T-helper 2 cell treated with Interferon-gamma antibody and Interleukin-4, amounts not matched to agents 5 μg/mL and 100 μg/mL, for 36 hours (primary cell): Measurements from ENCODE around the gene FPR2.

Source experiments
- DNase-seq: peaks from one replicate; pipeline ENCODE4 v3.0.0; 2021; ENCODE audit warnings: low spot score
- H3K27ac Mint-ChIP-seq: one replicate; pipeline ENCODE4 v1.8.0; 2021; ENCODE audit warnings: mild to moderate bottlenecking, mixed read lengths
- H3K27me3 Mint-ChIP-seq: one replicate; pipeline ENCODE4 v1.8.0; 2021; ENCODE audit warnings: low read depth, mixed read lengths
- H3K36me3 Mint-ChIP-seq: one replicate; pipeline ENCODE4 v1.8.0; 2021; ENCODE audit warnings: low read depth, mixed read lengths
- H3K4me1 Mint-ChIP-seq: one replicate; pipeline ENCODE4 v1.8.0; 2021; ENCODE audit warnings: low read depth, mixed read lengths
- H3K4me3 Mint-ChIP-seq: one replicate; pipeline ENCODE4 v1.8.0; 2022; ENCODE audit warnings: mild to moderate bottlenecking, moderate library complexity, mixed read lengths
- H3K9me3 Mint-ChIP-seq: one replicate; pipeline ENCODE4 v1.8.0; 2021; ENCODE audit warnings: mixed read lengths

FPR2 gene

GRCh38 chr19:51760697-51761356 is at the start of gene FPR2:
Gene FPR2, plus strand, starts transcription at chr19:51761180. Its CDS starts 7,479 bp downstream, at chr19:51768659.
- Mint-ChIP-seq H3K4me3 (no peak within 1 kb of the TSS), H3K9me3 (peaks cover 14% of the 10 kb centered on the region), H3K36me3 (peaks cover 2% of the 10 kb centered on the region), H3K27ac (no peak within 1 kb of the TSS), H3K4me1 (peaks cover 2% of the 10 kb centered on the region), H3K27me3 (no peaks in the 10 kb centered on the region)
- no peak for DNase-seq

GRCh38 chr19:51711702-51712101 is 49.3 kb upstream of the FPR2 start:
- no peaks in the 10 kb centered on the region for H3K4me1 Mint-ChIP-seq
- H3K4me3 Mint-ChIP-seq: no peak overlapping the region
- H3K9me3 Mint-ChIP-seq: no peaks in the 10 kb centered on the region
- peaks cover 2% of the 10 kb centered on the region for H3K36me3 Mint-ChIP-seq
- no peak overlapping the region for H3K27ac Mint-ChIP-seq
- H3K27me3 Mint-ChIP-seq: peaks cover 10% of the 10 kb centered on the region
- DNase-seq: no peak

DNA sequence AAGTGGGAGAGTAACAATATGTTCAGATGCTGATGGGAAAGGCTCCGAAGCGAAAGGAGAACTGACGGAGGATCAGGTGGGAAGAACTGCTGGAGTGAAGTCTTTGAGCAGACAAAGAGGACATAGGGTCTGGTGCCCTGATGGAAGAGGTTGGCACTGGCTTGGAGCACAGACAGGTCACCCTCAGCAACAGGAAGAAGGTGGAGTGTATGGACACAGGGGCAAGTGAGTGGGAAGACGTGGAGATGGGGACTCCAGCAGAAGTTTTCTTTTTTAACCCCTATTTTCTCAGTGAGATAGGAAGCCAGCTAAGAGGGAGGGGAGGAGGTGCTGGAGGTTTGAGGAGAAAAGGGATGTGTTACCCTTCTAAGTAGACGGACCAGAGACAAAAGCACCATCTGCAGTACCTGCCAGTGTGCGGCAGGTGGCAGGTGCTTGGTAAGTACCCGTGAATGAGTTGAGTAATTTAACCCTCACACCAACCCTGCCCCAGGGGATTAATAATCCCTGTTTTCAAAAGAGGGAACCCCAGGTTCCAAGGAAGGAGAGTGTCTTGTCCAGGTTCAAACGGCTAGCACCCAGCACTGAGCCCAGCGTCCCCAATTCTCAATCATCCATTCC is 48.4 kb upstream of the FPR2 start:
- Mint-ChIP-seq H3K27me3 (peaks cover 10% of the 10 kb centered on the region), H3K27ac (no peak overlapping the region), H3K9me3 (no peaks in the 10 kb centered on the region), H3K4me3 (no peak overlapping the region), H3K36me3 (peaks cover under 1% of the 10 kb centered on the region), H3K4me1 (no peaks in the 10 kb centered on the region)
- no peak for DNase-seq

GRCh38 chr19:51713319-51714285 is 47.4 kb upstream of the FPR2 start:
- peaks cover 16% of the 10 kb centered on the region for H3K27me3 Mint-ChIP-seq
- no peaks in the 10 kb centered on the region for H3K9me3 Mint-ChIP-seq
- H3K4me1 Mint-ChIP-seq: no peaks in the 10 kb centered on the region
- DNase-seq: no peak
- H3K4me3 Mint-ChIP-seq: no peak overlapping the region
- no peaks in the 10 kb centered on the region for H3K36me3 Mint-ChIP-seq
- no peak overlapping the region for H3K27ac Mint-ChIP-seq

- Mint-ChIP-seq H3K9me3 (no peaks in the 10 kb centered on the region), H3K27ac (no peak overlapping the region), H3K27me3 (peaks cover 21% of the 10 kb centered on the region), H3K4me3 (no peak overlapping the region), H3K4me1 (no peaks in the 10 kb centered on the region), H3K36me3 (no peaks in the 10 kb centered on the region)
- DNase-seq: no peak
These were observed 46.1 kb upstream of the FPR2 start for GRCh38 chr19:51714848-51715247.

DNA sequence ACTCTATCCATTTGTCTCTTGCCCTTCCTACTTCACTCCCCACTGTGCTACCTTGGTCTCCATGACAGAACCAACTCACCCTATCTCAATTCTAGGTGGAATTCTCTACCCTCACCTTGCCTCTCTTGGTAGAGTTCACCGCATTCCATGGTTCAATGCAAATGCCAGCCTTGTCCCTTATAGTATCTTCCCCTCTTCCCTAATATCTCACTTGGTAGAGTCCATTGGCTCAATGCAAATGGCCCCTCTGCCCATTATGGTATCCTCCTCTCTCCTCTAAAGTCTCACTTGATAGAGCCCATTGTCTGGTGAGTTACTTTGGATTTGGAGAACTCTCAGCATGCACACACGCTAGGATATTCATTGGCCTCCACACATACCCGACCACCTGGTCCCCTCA is 45.1 kb upstream of the FPR2 start:
- Mint-ChIP-seq H3K36me3 (no peaks in the 10 kb centered on the region), H3K4me3 (no peak overlapping the region), H3K27ac (no peak overlapping the region), H3K9me3 (no peaks in the 10 kb centered on the region), H3K4me1 (no peaks in the 10 kb centered on the region), H3K27me3 (peaks cover 25% of the 10 kb centered on the region)
- no peak for DNase-seq

GRCh38 chr19:51716925-51717324 is 44.1 kb upstream of the FPR2 start:
- Mint-ChIP-seq H3K4me3 (no peak overlapping the region), H3K27me3 (peaks cover 27% of the 10 kb centered on the region), H3K27ac (no peak overlapping the region), H3K4me1 (no peaks in the 10 kb centered on the region), H3K36me3 (no peaks in the 10 kb centered on the region), H3K9me3 (no peaks in the 10 kb centered on the region)
- DNase-seq: no peak

DNA sequence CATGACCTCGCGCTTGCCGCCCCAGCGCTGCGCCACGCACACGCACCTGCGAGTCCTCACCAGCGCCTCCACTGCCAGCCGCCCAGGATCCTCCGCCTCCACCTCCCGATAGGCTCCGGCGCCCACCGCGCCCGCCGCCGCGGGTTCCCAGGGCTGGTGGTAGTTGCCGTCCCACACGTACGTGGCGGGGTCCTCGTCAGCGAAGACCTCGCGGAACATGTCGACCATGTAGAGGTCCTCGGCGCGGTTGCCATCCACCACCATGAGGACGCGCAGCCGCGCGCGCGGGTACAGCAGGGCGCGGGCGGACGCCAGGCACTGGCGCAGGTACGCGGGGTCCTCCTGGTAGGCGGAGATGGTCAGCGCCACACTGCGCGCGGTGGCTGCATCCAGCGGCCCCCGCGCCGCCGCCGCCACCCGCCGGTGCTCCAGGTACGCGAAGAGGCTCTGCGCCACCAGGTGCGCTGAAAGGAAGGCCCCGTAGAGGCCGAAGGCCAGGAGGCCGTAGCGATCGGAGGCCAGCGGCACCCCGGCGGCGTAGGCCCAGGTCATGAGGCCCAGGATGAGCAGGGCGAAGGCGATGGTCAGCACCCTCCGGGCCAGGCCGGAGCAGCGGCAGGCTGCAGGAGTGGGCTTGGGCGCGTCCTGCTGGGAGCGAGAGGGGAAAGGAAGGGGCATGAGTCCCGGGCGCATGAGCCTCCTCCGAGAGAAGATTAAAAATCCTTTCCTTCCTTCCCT is 41.6 kb upstream of the FPR2 start:
- peaks cover 36% of the 10 kb centered on the region for H3K27me3 Mint-ChIP-seq
- DNase-seq: no peak
- no peak overlapping the region for H3K4me3 Mint-ChIP-seq
- no peaks in the 10 kb centered on the region for H3K36me3 Mint-ChIP-seq
- H3K9me3 Mint-ChIP-seq: no peaks in the 10 kb centered on the region
- H3K4me1 Mint-ChIP-seq: no peaks in the 10 kb centered on the region
- no peak overlapping the region for H3K27ac Mint-ChIP-seq

GRCh38 chr19:51721905-51722304 is 39.1 kb upstream of the FPR2 start:
- no peak for DNase-seq

GRCh38 chr19:51722492-51722891 is 38.5 kb upstream of the FPR2 start:
- no peaks in the 10 kb centered on the region for H3K4me1 Mint-ChIP-seq
- H3K36me3 Mint-ChIP-seq: no peaks in the 10 kb centered on the region
- H3K27ac Mint-ChIP-seq: no peak overlapping the region
- peaks cover 40% of the 10 kb centered on the region for H3K27me3 Mint-ChIP-seq
- no peak for DNase-seq
- H3K9me3 Mint-ChIP-seq: no peaks in the 10 kb centered on the region
- H3K4me3 Mint-ChIP-seq: no peak overlapping the region

More at GRCh38 chr19:51721905-51722304, 39.1 kb upstream of the FPR2 start:
- Mint-ChIP-seq H3K9me3 (no peaks in the 10 kb centered on the region), H3K4me3 (no peak overlapping the region), H3K36me3 (no peaks in the 10 kb centered on the region), H3K27me3 (peaks cover 40% of the 10 kb centered on the region), H3K27ac (no peak overlapping the region), H3K4me1 (no peaks in the 10 kb centered on the region)

GRCh38 chr19:51724543-51724942 is 36.4 kb upstream of the FPR2 start:
- H3K27me3 Mint-ChIP-seq: peaks cover 29% of the 10 kb centered on the region
- H3K4me1 Mint-ChIP-seq: no peaks in the 10 kb centered on the region
- H3K36me3 Mint-ChIP-seq: no peaks in the 10 kb centered on the region
- peaks cover 6% of the 10 kb centered on the region for H3K9me3 Mint-ChIP-seq
- H3K27ac Mint-ChIP-seq: no peak overlapping the region
- no peak overlapping the region for H3K4me3 Mint-ChIP-seq
- no peak for DNase-seq

DNA sequence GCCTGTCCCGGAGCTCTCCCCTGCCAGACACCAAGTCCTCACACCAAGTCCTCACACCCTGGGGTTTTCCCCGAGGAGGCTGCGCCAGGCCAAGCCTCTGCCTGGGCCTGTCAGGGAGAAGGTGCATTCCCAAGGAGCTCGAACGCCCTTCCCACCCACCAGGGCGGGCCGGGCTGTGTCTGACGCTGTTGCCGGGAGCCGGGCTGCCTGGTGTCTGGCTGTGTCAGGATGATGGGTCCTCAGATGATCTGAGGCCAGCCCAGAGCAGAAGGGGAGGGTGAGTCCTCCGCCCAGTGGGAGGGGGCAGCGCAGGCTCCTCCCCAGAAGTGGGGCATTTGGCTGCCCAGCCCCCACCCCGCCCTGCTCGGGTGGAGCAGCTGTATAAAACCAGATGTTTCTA is 34.9 kb upstream of the FPR2 start:
- no peak for DNase-seq
- Mint-ChIP-seq H3K9me3 (peaks cover 9% of the 10 kb centered on the region), H3K27me3 (peaks cover 17% of the 10 kb centered on the region), H3K27ac (no peak overlapping the region), H3K4me3 (no peak overlapping the region), H3K4me1 (no peaks in the 10 kb centered on the region), H3K36me3 (no peaks in the 10 kb centered on the region)

DNA sequence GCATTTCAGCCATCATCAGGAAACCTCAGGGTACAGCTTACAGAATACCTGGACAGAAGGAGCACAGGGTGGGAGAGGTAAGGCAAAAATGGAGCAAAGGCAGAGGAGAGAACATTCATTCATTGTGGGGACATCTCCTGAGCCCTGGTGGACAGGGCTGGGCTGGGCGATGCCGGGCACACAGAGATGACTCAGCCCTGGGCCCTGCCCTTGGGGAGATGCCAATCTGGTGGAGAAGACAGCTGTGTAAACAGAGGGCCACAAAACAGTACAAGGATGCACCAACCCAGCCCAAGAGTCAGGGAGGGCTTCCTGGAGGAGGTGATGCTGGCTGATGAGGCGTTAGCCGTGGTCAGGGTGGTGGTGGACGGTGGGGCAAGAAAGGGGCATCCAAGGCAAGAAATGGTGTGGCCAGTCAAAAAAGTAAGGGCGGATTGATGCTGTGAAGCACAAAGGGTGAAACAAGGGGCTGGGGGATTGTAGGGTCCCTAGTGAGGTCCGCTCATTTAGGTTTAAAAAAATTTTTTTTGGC is 33.6 kb upstream of the FPR2 start:
- no peaks in the 10 kb centered on the region for H3K4me1 Mint-ChIP-seq
- no peak for DNase-seq
- no peak overlapping the region for H3K4me3 Mint-ChIP-seq
- H3K9me3 Mint-ChIP-seq: peaks cover 9% of the 10 kb centered on the region
- H3K27ac Mint-ChIP-seq: no peak overlapping the region
- H3K27me3 Mint-ChIP-seq: peaks cover 14% of the 10 kb centered on the region
- H3K36me3 Mint-ChIP-seq: no peaks in the 10 kb centered on the region
